OCI-LY1 (cell line): ENCODE data around the gene ZCCHC17.
"Not testable (repeated sequence)": the region's sequence is repeated elsewhere in the genome, so short reads cannot be mapped to it uniquely, and the experiment has no call there.

Experiments used
- CTCF ChIP-seq: fragments of 200-600 bp; sonication (generic), shearing (Covaris generic); IDR thresholded peaks from 2 replicates; pipeline ENCODE4 v1.5.1; 2017; ENCODE audit warnings: mild to moderate bottlenecking, antibody characterized with exemption, low read length, moderate library complexity, mixed read lengths
- EZH2 ChIP-seq: fragments of 200-600 bp; sonication (generic), shearing (Covaris generic); IDR thresholded peaks from 2 replicates; pipeline ENCODE4 v1.8.0; 2017; ENCODE audit warnings: borderline replicate concordance, mixed run types, mild to moderate bottlenecking, antibody characterized with exemption, low read length, moderate library complexity, mixed read lengths

- TF ChIP-seq CTCF, EZH2: not testable (repeated sequence)
Measured at GRCh38 chr1:31262393-31262792, 34.4 kb upstream of the ZCCHC17 start.
